GM18499 (cell line): Measurements from ENCODE around the gene ST6GALNAC5.
"Not testable (repeated sequence)": the region's sequence is repeated elsewhere in the genome, so short reads cannot be mapped to it uniquely, and the experiment has no call there.

ENCODE experiments used
- ATAC-seq: cut with Tn5 transposase; IDR thresholded peaks from one replicate; pipeline ENCODE4 v1.9.1; 2021; ENCODE audit warnings: moderate number of reproducible peaks; ENCODE audit not compliant: insufficient read depth, unreplicated experiment

The ST6GALNAC5 gene

DNA sequence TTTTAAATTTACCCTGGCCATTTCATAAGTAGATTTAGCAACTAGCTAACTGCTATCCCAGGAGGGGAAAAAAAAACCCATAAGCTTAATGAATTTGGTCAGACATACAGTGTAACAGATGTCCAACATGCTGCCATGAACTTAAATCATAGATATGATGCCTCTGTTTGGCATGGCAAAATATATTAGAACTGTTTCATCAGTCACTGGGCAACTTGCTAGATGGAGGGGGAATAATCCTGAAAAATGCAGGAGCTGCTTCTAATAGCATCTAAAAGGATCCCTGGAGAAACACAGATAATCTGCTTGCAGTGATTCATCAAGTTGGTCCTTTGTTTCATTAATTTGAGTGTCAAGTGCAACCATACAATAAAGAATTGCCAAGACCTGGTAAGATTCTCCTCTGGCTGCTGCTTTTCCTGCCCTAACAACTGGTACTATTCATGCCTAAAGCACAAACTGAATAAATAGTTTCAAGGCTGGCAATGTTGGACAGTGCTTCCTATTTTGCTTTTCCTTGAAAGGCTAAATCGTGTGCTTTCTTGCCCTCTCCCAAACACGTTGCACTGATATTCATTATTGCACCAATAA lies 1.5 kb upstream of the ST6GALNAC5 start:
- ATAC-seq = no peak

DNA sequence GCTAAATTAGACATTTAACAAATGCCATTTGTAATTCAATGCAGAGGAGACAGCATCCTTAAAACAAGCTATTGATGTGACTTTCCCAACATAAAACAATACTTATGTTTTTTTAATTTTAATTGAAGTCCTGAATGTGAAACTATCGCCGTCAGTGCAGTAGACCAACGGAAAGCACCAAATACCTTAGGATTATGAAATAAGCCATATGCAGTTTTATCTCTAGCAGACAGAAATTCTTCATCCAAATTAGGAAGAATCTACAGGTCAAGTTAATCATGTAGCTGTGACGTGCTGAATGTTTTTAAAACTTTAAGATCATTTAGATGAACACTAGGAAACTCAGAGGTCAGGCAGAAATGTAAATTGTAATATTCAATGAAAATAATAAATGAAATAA lies 714 bp upstream of the ST6GALNAC5 start:
- ATAC-seq = no peak

DNA sequence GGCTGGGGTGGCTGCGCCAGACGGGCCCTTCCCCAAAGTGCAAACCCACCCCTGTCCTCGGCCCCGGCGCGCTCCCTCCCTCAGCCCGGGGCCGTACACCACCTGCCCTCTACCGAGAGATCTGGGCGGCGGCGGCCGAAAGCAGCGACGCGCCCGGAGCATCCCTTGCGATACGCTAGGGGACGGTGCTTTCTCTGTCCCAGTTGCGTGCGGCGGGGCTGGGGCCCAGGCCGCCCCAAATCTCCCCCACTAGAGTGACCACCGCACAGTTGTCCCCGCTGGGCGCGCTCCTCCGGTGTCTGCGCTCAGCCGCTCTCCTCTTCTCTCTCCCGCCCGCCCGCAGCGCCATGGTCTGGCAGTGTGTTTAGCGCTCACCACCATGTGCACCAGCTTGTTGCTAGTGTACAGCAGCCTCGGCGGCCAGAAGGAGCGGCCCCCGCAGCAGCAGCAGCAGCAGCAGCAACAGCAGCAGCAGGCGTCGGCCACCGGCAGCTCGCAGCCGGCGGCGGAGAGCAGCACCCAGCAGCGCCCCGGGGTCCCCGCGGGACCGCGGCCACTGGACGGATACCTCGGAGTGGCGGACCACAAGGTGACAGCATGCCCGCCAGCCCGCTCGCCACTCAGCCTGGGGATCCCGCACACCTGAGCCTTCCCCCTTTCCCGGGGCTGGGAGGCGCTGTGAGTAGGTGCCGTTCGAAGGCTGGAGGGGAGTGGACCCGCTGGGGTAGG lies 1.0 kb downstream of the ST6GALNAC5 start:
- ATAC-seq = no peak

DNA sequence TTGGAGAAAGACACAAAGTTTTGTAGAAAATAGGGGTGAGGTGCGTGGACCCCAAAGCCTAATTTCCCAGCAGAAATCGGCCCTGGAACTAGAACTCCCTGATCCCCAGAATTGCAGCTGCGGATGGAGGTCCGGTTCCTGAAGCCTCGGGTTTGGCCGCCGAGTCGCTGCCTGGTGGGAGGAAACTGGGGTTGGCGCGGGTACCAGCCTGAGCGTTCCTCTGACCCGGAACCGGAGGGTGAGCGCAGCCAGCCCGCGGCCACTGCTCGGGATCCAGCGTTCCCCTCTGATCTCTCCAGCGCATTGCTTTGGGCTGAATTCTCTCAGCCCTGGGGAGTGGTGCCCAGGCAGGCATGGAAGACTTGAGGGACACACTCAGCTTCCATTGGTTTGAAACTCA lies 1.6 kb downstream of the ST6GALNAC5 start:
- no peak for ATAC-seq

DNA sequence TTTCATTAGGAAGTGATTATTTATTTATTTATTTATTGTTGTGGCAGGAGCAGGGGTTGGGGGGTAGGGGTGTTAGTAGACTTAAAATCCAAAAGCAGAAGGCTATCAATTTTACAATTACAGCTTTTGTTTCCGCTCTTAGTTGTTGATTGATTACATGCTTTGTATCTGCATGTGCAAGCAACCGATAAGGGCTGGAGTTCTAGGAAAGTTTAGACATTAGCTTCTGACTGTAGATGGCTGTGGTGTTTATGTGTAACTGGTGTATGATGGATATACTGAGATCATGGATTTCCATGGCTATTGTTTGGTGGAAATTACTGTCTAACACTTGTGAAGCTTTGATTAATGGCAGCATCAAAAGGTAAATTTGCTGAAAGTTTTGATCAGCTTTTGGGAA lies 2.8 kb downstream of the ST6GALNAC5 start:
- no peak for ATAC-seq

DNA sequence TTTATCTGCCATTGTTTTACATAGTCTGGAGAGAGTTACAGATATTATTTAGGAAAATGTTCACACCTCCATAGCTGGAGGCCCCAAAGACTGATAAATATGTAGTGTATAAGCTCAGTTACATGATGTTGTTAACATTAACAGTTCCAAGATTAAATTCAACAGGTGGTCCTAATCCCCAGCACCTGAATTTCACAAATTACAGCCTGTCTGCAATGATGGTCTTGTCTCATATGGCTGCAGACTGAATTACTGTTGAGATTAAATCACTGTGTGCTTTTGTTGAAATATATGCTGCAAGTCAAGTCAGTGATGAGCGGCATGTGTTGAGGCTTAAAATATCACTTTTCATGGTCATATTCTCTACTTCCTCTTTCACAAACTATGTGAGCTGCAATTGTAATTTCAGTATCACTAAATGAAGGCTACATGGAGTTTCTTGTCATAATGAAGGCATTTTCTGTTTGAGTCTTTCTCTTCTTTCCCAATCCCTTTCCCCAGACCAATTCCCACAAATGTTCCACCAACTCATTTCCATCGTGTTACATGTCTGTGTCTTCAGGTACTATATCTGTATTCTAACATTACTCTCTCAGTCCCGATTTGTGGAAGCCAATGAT lies 4.2 kb downstream of the ST6GALNAC5 start:
- peak; percentile 99 for ATAC-seq

DNA sequence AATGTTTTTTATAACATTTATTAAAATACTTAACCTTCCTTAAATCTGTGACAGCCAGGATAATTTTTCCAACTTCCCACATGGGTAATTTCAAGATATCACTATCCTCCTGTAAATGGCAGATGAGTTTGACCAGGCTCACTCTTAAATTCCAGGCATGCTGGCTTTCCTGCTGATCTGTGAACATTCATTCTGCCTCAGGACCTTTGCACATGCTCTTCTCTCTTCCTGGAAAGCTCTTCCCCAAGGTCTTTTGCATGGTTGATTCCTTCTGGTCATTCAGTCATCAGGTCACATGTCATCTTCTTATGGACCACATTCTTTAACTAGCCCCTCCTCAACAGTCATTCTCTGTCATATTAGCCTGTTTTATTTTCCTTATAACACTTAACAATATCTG lies 5.7 kb downstream of the ST6GALNAC5 start:
- ATAC-seq = no peak

DNA sequence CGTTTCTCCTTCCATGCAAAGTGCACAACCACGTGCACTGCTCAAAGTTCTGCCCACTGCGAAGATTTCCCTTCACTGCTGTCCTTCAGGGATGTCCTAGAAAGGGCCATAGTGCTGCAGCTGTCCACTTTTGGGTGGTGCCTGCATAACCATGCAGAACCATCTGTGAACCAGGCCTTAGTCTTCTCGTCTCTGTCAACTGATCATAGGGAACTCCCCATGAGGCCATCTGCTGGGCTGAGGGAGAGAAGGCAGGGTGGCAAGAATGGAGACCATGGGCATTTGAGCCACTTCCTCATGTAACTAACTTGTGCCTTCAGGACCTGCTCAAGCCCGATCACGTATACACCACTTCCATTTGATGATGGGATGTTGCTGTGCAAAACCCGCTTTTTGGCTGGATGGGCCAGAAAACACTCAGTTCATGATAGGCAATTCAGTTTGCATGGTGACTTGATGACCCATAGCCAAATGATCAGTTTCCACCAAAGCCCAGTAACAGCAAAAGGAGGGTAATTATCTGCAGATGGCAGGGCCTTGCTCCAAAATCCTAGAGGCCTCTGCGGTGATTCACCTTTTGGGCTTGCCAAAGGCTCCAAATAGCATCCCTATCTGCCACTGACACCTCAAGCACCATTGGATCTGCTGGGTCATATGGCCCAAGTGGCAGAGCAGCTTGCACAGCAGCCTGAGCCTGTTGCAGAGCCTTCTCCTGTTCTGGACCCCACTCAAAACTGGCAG lies 9.5 kb downstream of the ST6GALNAC5 start:
- no peak for ATAC-seq

DNA sequence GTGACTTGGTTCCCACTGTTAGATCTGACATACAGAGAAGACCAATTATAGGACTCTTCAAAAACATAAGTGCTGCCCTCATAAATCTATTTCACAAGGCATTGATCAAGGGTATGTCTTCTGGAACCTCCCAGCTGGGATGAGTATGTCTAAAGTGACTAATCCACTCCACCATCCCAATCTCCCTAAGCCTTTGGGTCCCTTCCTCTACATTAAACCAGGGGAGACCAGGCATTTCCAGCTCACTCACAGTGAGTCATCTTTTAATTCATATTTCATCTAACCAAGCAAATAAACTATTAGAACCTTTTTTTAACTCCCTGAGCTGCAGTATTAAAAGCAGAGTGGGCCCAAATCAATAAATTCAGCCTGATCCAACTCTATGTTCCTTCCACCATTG lies 11.7 kb downstream of the ST6GALNAC5 start:
- not testable (repeated sequence) for ATAC-seq

DNA sequence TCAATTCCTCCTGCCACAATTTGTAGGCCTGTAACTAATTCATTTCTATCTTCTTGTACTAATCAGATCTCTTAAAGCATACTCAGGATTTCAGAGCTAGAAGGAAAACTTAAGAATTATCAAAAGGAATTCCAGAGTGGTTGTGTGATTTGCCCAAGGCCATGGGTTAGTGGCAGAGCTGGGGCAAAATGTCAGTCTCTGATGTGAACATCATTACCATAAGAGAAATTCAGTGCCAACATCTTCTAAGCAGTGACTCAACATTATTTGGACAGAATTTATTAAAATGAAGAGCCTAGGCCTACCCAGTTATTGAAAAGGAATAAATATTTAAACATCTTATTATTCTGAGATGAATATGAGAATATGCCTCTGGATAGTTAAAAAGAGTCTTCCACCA lies 14.5 kb downstream of the ST6GALNAC5 start:
- ATAC-seq = no peak

DNA sequence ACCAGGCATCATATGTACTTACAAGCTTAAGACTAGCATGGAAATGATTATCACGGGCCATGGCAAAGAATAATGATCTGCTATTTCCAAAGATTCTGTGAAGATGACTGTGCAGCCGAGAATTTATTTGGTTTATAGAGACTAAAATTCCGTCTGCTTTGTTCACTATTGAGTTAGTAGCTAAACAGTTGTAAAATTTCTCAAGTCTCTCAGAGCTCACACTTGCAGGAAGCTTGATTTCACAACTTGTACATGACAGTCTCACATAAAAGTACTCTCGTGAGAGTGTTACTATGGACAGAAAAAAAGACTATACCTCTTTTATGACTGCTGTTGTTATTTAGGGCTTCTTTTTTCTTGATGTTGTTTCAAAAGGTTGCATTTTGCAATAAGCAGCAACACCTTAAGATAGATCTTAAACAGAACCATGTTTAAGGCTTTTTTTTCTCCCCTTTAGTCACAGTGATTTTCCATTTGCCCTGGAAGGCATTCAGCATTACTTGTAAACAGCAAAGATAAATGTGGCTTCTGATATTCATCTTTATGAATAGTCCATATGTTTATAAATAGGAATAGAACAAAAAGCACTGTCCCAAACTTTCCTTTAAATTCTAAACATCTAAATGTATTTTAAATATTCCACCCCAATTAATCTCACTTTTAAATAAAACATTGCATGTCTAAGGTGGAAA lies 24.8 kb downstream of the ST6GALNAC5 start:
- no peak for ATAC-seq

DNA sequence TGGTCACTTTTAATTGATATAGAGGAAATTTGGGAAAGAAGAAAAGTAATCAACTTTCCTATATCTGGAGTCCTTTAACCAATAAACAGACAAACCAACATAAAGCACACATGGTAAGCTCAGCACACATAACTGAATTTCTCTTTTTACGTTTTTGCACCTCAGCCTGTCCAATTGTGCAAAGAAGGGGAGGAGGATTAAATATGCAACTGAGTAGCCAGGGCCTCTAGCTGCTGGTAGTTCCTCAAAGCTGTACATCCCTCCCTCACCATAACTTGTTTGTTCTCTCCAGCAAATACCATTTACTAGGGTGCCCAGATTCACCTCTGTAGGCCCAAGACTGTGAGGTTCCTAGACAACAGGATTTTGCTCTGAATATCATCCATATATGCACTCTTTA lies 25.4 kb downstream of the ST6GALNAC5 start:
- no peak for ATAC-seq

DNA sequence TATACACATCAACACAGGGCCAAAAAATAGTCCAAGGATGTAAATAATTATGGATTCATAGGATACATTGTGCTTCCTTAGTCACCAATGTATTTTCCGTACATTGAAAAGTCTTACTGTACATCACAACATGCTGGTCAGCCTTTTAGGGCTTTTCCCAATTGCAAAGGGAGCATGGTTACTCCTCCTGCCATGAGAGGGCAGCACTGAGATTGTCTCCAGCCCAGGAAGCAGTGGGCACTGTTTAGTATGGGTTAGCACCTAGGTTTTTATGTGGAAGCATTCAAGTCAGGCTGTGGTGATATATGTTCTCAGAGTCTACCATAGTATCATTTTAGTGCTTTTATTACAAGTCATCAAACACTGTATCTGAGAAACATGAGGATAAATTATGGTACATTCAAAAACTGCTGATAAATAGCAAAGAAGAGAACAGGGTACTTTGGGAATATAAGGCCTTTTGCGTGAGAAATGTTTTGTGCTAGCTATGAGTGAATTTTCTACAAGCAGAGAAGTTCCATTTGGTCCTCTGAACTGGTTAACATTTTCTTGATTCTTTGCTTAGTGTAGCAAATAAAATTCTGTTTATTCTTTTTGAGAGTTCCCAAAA lies 34.0 kb downstream of the ST6GALNAC5 start:
- peak; percentile 65 for ATAC-seq

DNA sequence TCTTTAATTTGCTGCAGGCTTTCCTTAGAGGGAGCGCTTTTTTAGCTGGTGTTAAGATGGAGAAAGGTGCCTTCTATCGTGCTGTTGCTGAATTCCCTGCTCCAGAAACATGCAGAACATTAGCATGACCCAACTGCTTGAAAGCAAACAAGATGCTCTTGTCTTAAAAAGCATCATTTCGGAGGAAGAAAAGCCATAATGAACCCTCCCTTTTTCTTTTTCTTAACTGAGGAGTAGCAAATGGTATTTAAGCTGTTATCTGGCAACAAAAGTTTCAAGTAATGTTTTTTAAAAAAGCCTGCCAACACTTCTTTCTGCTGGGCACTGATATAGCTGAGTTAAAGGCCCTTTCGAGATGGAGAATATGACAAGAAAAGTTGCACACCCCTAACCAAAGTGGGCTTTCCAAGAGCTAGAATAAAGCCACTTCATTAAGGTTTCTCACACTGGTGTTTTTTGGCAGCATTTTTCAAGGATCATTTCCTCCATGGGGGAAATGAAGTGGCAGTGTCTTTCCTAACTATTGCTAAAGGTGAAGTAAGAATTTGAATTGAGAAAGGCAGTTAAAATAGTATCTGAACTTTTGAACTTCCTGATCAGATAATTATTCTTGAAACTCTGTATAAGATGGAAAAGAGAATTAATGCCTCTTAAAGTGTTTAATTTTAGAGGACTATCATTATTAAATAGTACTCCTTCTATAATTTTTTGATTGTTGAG lies 38.8 kb downstream of the ST6GALNAC5 start:
- no peak for ATAC-seq

DNA sequence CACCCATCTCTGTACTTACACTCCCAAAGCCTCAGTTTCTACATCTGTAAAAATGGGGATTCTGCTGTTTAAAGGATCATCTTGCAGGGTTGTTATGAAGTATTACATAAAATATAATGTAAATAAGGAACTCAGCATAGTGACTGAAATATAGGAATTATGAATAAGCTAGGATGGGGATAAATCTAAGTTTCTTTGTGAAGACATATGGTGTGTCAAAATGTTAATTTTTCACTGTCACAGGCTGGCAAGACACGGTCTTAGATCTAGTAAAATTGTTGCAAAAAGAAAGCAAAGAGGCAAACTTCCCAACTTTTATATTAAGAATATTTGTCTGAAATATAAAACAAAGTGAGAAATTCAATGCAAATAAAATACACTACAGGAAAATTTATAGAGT lies 42.0 kb downstream of the ST6GALNAC5 start:
- no peak for ATAC-seq

DNA sequence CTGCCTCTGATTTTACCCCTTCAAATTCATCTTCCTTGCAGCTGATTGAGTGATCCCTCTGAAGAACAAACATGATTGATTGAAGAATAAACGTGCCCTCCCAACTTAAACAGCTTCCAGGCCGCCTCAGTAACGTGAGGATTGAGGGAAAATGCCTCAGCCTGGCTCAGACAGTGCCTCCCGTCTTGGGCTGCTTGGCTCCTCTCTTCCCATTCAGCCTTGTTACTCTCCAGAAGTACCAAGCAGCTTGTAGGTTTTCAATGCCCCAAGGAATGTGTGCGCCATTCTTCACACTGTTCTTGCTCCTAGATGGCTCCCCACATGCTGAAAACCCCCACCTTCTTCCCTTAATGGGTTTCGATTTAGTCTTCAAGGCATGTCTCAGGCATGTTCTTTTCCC lies 51.8 kb downstream of the ST6GALNAC5 start:
- no peak for ATAC-seq

DNA sequence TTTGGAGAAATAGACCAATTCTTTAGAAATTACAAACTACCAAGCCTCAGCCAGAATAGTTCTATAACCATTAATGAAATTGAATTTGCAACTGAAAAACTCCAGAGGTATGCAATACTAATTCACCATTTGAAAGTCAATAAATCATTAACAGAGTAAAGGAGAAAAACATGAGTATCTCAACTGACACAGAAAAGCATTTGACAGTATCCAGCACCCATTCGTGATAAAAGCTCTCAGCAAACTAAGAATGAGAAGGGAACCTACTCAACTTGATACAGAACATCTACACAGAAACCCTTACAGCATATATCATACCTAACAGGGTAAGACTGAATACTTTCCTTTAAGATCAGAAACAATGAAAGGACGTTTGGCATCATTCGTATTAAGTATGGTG lies 54.3 kb downstream of the ST6GALNAC5 start:
- no peak for ATAC-seq

DNA sequence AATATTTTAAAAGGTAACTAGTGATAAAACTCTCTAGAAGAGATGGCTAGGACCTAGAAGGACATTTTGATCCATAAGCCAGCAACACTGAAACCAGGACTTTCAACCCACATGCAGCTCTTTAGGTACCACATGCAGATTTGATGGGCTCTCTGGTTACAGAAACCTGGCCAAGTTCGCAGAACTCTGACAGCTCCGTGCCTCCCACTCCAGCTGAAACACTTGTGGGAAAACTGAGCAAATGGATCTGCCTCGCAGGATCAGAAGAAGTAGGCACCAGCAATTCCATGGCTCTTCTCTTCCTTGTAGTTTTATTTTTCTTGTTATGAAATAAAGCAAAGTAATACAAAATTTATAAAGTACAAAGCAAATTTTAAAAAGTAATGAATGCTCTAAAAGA lies 58.5 kb downstream of the ST6GALNAC5 start:
- ATAC-seq = no peak

DNA sequence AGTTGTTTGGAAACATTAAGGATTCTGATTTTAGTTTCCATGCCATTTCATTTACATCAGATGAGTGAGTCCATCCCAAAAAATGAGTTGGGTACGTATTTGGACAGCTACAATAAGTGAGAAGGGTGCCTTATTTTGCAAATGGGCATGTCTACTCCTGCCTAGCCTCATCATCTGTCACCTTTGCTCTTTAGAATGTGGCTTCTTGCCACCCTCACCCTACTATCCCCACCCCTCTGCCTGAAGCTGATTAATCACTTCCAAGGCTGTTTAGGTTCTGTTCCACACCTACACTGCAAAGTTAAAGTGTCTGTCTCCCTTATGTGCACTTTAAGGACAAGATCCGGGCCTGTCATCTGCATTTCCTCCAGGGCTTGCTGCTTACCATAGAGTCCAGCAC lies 61.2 kb downstream of the ST6GALNAC5 start:
- no peak for ATAC-seq

DNA sequence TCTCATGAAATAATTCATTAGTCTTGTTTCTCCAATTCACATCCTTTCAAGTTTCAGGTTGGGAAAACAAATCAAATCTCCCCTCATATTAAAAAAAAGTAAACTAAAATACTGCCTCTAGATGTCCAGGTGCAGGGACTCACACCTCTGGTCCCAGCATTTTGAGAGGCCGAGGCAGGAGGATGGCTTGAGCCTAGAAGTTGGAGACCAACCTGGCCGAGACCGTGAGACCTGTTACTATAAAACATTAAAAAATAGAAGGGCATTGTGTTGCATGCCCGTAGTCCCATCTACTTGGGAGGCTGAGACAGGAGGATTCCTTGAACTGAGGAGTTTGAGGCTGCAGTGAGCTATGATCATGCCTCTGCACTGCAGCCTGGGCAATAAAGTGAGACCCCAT lies 61.9 kb downstream of the ST6GALNAC5 start:
- ATAC-seq = no peak
